Measurements from ENCODE around the gene CTBP1.

Gene CTBP1

DNA sequence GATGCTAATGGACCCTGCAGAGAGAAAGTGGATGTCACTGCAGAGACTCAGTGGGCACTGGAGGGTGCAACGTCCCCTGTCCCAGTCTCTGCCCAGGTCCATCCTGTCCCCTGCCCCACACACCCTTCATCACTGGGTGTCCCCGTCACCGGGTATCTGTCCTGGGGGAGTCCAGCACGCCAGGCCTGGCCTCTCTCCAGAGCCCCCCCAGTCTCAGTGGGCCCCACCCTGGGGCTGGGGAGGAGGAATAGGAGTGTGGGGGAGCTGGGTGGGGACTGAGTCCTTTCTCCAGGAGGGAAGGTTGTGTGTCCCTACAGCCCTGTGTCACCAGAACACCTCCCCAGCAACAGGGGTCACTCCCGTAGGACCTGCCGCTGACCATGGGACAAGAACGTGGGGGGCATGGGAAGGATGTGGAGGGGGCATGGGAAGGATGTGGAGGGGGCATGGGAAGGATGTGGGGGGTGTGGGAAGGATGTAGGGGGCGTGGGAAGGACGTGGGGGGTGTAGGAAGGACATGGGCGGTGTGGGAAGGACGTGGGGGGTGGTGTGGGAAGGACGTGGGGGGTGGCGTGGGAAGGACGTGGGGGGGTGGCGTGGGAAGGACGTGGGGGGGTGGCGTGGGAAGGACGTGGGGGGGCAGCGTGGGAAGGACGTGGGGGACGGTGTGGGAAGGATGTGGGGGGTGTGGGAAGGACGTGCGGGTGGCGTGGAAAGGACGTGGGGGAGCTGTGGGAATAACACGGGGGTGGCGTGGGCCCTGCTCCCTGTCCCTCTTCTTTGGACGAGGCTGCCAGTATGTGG is 55.5 kb downstream of the CTBP1 start:
- TF ChIP-seq, protein P1, sequence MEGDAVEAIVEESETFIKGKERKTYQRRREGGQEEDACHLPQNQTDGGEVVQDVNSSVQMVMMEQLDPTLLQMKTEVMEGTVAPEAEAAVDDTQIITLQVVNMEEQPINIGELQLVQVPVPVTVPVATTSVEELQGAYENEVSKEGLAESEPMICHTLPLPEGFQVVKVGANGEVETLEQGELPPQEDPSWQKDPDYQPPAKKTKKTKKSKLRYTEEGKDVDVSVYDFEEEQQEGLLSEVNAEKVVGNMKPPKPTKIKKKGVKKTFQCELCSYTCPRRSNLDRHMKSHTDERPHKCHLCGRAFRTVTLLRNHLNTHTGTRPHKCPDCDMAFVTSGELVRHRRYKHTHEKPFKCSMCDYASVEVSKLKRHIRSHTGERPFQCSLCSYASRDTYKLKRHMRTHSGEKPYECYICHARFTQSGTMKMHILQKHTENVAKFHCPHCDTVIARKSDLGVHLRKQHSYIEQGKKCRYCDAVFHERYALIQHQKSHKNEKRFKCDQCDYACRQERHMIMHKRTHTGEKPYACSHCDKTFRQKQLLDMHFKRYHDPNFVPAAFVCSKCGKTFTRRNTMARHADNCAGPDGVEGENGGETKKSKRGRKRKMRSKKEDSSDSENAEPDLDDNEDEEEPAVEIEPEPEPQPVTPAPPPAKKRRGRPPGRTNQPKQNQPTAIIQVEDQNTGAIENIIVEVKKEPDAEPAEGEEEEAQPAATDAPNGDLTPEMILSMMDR (IDR thresholded peaks at IDR 0.05; ENCODE audit: insufficient read depth, low read depth, low read length, missing control alignments): no peak

DNA sequence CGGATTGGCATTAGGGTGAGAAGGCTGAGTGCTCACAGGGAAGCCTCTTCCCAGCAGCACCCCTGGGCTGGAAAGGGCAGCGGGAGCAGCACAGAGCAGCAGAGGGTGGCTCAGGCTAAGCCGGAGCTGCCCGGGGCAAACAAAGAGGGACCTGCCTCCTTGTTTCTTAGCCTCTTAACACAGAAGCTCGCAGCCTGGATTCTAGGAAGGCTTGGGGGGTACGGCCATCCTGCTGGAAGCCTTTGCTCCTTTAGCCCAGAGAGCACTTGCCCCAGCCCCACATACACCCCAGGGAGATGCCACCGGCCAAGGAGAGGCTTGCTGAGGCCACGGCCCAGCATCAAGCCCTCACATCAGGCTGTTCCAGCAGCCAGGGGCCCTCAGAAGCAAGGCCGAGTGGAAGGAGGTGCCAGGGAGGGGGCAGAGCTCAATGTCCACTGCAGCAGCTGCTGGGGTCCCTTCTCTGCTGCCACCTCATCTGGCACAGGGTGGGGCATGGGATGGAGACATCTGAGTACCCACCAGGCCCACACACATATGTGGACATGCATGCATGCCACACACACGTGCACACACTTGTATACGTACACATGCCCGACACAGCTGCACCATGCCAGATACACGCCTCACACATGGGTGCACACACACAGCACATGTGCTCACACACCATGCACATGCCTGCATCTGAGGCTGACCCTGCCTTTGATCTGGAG is 56.3 kb downstream of the CTBP1 start:
- TF ChIP-seq, protein P1 (IDR thresholded peaks at IDR 0.05; ENCODE audit: insufficient read depth, low read depth, low read length, missing control alignments): no peak
- no peak for DNase-seq (ENCODE audit: low read depth)
- H3K4me3 ChIP-seq (ENCODE audit: low read length): no peak overlapping the region

More for the DNA sequence above, 55.5 kb downstream of the CTBP1 start:
- no peak overlapping the region for H3K4me3 ChIP-seq (ENCODE audit: low read length)
- no peak for DNase-seq (ENCODE audit: low read depth)

DNA sequence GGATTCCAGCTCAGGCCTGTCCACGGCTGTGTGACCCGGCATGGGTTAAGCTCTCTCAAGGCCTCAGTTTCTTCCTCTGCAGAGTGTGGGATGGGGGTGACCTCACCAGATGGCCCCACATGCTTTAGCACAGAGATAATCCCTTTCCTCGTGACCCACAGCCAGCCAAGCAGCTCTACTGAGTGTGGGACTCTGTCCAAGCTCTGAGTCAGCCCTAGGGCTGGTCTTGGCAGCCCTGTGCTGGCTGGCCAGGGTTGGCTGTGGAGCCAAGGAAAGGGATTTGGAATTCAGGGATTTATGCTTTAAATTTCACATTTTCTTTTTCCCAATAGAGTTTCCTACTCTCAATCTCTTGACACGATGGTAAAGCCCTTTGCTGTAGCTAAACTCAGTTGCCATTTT is 56.8 kb downstream of the CTBP1 start:
- no peak overlapping the region for H3K4me3 ChIP-seq (ENCODE audit: low read length)
- peak; percentile 90 for DNase-seq (ENCODE audit: low read depth)
- TF ChIP-seq, protein P1 (IDR thresholded peaks at IDR 0.05; ENCODE audit: insufficient read depth, low read depth, low read length, missing control alignments): no peak

DNA sequence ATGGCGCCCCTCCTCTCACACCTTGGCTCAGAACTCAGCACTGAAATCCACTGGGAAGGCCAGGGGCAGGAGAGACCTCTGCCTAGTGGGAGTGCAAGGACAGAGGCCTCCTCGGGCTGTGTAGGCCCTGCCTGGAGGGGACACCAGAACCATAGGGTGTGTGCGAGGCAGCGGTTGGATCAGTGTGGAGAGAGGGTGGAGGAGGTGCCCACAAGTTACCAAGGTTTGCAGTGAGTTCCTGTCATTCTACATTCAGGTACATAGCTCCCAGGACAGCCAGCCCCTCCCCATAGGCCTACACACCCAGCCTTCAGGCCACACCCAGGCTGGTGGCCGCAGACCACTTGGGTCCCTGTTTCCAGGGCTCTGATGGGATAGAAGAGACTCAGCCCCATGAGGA is 57.3 kb downstream of the CTBP1 start:
- no peak for DNase-seq (ENCODE audit: low read depth)
- H3K4me3 ChIP-seq (ENCODE audit: low read length): no peak overlapping the region
- TF ChIP-seq, protein P1 (IDR thresholded peaks at IDR 0.05; ENCODE audit: insufficient read depth, low read depth, low read length, missing control alignments): no peak

DNA sequence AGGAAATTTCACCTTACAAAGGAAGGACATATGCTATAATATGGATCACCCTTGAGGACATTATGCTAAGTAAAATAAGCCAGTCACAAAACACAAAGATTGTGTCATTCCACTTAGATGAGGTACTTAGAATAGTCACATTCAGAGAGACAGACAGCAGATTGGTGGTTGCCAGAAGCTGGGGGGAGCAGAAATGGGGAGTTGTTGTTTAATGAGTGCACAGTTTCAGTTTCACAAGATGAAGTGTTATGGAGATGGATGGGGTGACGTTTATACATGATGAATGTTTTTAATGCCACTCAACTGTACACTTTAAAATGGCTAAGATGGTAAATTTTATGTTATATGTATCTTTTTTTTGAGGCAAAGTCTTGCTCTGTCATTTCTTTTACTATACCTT is 61.7 kb downstream of the CTBP1 start:
- no peak overlapping the region for H3K4me3 ChIP-seq (ENCODE audit: low read length)
- no peak for DNase-seq (ENCODE audit: low read depth)
- TF ChIP-seq, protein P1 (IDR thresholded peaks at IDR 0.05; ENCODE audit: insufficient read depth, low read depth, low read length, missing control alignments): no peak

DNA sequence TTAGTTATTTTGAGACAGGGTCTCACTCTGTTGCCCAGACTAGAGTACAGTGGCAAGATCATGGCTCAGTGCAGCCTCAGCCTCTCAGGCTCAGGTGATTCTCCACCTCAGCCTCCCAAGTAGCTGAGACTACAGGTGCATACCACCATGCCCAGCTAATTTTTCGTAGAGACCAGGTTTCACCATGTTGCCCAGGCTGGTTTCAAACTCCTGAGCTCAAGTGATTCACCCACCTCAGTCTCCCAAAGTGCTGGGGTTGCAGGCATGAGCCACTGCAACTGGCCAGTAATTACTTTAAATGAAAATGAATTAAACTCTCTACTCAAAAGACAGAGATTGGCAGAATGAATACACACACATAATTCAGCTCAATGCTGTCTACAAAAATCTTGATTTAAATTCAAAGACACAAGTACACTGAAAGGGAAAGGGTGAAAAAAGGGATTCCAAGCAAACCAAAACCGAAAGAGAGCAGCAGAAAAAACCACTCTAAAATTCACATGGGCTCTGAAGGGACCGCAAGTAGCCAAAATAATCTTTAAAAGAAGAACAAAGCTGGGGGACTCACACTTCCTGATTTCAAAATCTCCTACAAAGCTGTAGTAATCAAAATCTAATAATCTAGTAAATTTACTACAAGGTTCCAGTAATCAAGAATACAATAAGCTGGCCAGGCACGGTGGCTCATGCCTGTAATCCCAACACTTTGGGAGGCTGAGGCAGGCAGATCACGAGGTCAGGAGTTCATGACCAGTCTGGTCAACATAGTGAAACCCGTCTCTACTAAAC is 64.8 kb downstream of the CTBP1 start:
- no peak overlapping the region for H3K4me3 ChIP-seq (ENCODE audit: low read length)
- TF ChIP-seq, protein P1 (IDR thresholded peaks at IDR 0.05; ENCODE audit: insufficient read depth, low read depth, low read length, missing control alignments): no peak
- no peak for DNase-seq (ENCODE audit: low read depth)

All from epithelial cell of esophagus (primary cell).